Aorta (tissue), 5 donors: ENCODE data around the gene HM13. TPM values are rescaled to one million over a fixed set of nuclear protein-coding genes. Genes with fewer than 3 reads are reported as not detected.
"Not testable (repeated sequence)": the region's sequence is repeated elsewhere in the genome, so short reads cannot be mapped to it uniquely, and the experiment has no call there.

Experiments
- ATAC-seq: fragments of 200-7000 bp; cut with Tn5 transposase; one replicate; pipeline ENCODE4 v1.9.1; 2022; ENCODE audit warnings: moderate library complexity; ENCODE audit not compliant: low FRiP score
- DNase-seq, 2 donors: peaks; one replicate each; pipeline ENCODE4 v3.0.0-alpha.2; 2020
- H3K27ac ChIP-seq, 2 donors: one replicate each; pipeline ENCODE4 v1.5.1; 2013; ENCODE audit warnings: low read length in 2 of 2, mild to moderate bottlenecking in 2 of 2, moderate library complexity in 2 of 2, control low read depth in 1 of 2, inconsistent platforms in 1 of 2, low read depth in 1 of 2
- H3K27me3 ChIP-seq, 2 donors: one replicate each; pipeline ENCODE4 v1.6.1; 2013; ENCODE audit warnings: control low read depth in 1 of 2, low read length in 1 of 2, mild to moderate bottlenecking in 1 of 2, moderate library complexity in 1 of 2; ENCODE audit not compliant: insufficient read depth in 2 of 2, control insufficient read depth in 1 of 2
- H3K36me3 ChIP-seq, 2 donors: one replicate each; pipeline ENCODE4 v1.6.1; 2013; ENCODE audit warnings: control low read depth in 1 of 2, low read length in 1 of 2, mild to moderate bottlenecking in 1 of 2; ENCODE audit not compliant: insufficient read depth in 2 of 2, control insufficient read depth in 1 of 2
- H3K4me1 ChIP-seq, 2 donors: one replicate each; pipeline ENCODE4 v1.6.1; 2013; ENCODE audit warnings: low read length in 2 of 2, control low read depth in 1 of 2, mild to moderate bottlenecking in 1 of 2, moderate library complexity in 1 of 2; ENCODE audit not compliant: insufficient read depth in 2 of 2, control insufficient read depth in 1 of 2
- H3K4me3 ChIP-seq, 2 donors: one replicate each; pipeline ENCODE4 v1.5.1; 2013; ENCODE audit warnings: low read length in 2 of 2, control low read depth in 1 of 2, mild to moderate bottlenecking in 1 of 2
- H3K9me3 ChIP-seq: one replicate; pipeline ENCODE4 v1.6.1; 2013; ENCODE audit warnings: mild to moderate bottlenecking, low read length; ENCODE audit not compliant: control insufficient read depth
- WGBS, 2 donors: extraction: QIAGEN DNeasy Blood & Tissue Kit; methylation state at CpG; one replicate each; pipeline ENCODE4 v1.1.7; 2013; 5-methylcytosine and 5-hydroxymethylcytosine counted together
- intact Hi-C, 2 donors: fragments of 100-400 bp; cut with DNase I; formaldehyde crosslinking; loops; one replicate each; pipeline versions ENCODE4 v1.14.2 to v1.15.0; 2022
- microRNA-seq, 2 donors: library from miRNA; unstranded; fragments of <30 nt; microRNA quantifications; one replicate each; pipeline ENCODE4 v1.2.0, GENCODE V29; 2020
- polyA plus RNA-seq, 2 donors: library from polyadenylated mRNA; stranded (reverse); fragments of 200-250 nt; gene quantifications; one replicate each; pipeline ENCODE4 v1.2.3, GENCODE V29; 2013
- total RNA-seq, 2 donors: library from RNA; stranded (reverse); fragmentation: NEBNext Ultra II Directional; extraction: Animal tissue kit (Norgen Biotek cat#: 25700); gene quantifications; one replicate each; pipeline ENCODE4 v1.2.1, GENCODE V29; 2021
- donor health status: healthy with polysubstance abuse.
- donor health status: Bipolar disorder and iron deficiency.
- donor health status: DM: no; HTN: no; CAD: no.
- donor health status: DM: no; HTN: no; CAD: no.
- donor health status: DM: yes; HTN: yes; CAD: no.

Gene HM13
- total and polyA plus RNA-seq, 4 donors, result 41.8 to 139 (median 122) TPM

- Histone ChIP-seq H3K27ac (peak overlapping the region in 1 of 2 donors; percentile 22), H3K4me3 (no peak overlapping the region), H3K9me3 (no peaks in the 10 kb centered on the region), H3K27me3 (no peaks in the 10 kb centered on the region), H3K4me1 (no peaks in the 10 kb centered on the region), H3K36me3 (no peaks in the 10 kb centered on the region)
- ATAC-seq (peak; percentile 21), DNase-seq (peak; percentile 82 to 87)
- intact Hi-C loops, result no loop called here
- 3 to 7% methylated on average over 40 to 45 of the region's 45 CpGs for WGBS, 2 donors
Observed at GRCh38 chr20:31608251-31608945, 94.2 kb downstream of the HM13 start.

DNA sequence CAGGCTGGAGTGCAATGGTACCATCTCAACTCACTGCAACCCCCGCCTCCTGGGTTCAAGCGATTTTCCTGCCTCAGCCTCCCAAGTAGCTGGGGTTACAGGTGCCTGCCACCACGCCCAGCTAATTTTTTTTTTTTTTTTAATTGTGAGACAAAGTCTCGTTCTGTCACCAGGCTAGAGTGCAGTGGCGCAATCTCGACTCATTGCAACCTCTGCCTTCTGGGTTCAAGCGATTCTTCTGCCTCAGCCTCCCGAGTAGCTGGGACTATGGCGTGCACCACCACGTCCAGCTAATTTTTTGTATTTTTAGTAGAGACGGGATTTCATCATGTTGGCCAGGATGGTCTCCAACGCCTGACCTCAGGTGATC is 98.0 kb downstream of the HM13 start:
- not testable (repeated sequence) for ATAC-seq, DNase-seq, H3K4me1 ChIP-seq, H3K27ac ChIP-seq, H3K9me3 ChIP-seq, H3K27me3 ChIP-seq, H3K4me3 ChIP-seq, H3K36me3 ChIP-seq
- 86 to 87% methylated on average over 12 of the region's 12 CpGs for WGBS, 2 donors
- intact Hi-C loops, result loop anchor here (2.0 kb wide), 2 partner anchors 43 to 49 kb away; no protein-coding TSS in a partner anchor

DNA sequence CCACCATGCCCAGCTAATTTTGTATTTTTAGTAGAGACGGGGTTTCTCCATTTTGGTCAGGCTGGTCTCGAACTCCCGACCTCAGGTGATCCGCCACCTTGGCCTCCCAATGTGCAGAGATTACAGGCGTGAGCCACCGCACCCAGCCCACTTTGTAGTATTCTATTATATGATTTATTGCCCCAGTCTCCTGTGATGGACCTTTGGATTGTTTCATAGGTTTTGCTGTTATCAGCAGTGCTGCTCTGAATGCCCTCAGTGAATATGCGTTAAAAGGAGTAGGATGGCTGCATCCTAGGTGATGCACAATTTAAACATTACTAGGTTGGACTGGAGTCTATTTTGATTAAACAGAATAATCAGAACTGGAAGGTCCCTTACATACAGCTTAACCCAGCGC is 101.2 kb downstream of the HM13 start:
- H3K4me1 ChIP-seq, result no peaks in the 10 kb centered on the region
- no peak for DNase-seq
- no peak overlapping the region for H3K4me3 ChIP-seq
- H3K9me3 ChIP-seq, result no peaks in the 10 kb centered on the region
- H3K27ac ChIP-seq, result no peak overlapping the region
- no peak for ATAC-seq
- intact Hi-C loops, result no loop called here
- 89 to 90% methylated on average over 8 of the region's 8 CpGs for WGBS, 2 donors
- H3K27me3 ChIP-seq, result no peaks in the 10 kb centered on the region
- no peaks in the 10 kb centered on the region for H3K36me3 ChIP-seq

GRCh38 chr20:31617432-31618104 is 103.3 kb downstream of the HM13 start:
- H3K27me3 ChIP-seq, result no peaks in the 10 kb centered on the region
- H3K9me3 ChIP-seq, result no peaks in the 10 kb centered on the region
- no peak overlapping the region for H3K4me3 ChIP-seq
- no peak overlapping the region for H3K27ac ChIP-seq
- no peaks in the 10 kb centered on the region for H3K4me1 ChIP-seq
- 81 to 86% methylated on average over 6 of the region's 6 CpGs for WGBS, 2 donors
- no peak for DNase-seq
- intact Hi-C loops, result no loop called here
- no peak for ATAC-seq
- no peaks in the 10 kb centered on the region for H3K36me3 ChIP-seq

Small RNAs within 50 kb of the gene (microRNA-seq; reads per million reads assigned to microRNA genes)
- gene MIR3193, result 0 reads per million in 2 donors

Other genes starting within 250 kb of the HM13 start
- not detected for gene DEFB116, start 205.9 kb upstream of the HM13 start, total RNA-seq
- gene DEFB116, start 205.9 kb upstream of the HM13 start, polyA plus RNA-seq, result not detected
- not detected for gene DEFB118, start 145.8 kb upstream of the HM13 start, total RNA-seq
- not detected for gene DEFB118, start 145.8 kb upstream of the HM13 start, polyA plus RNA-seq
- gene DEFB119, start 123.9 kb upstream of the HM13 start, total RNA-seq, result not detected
- gene DEFB119, start 123.9 kb upstream of the HM13 start, polyA plus RNA-seq, result not detected
- gene DEFB121, start 108.2 kb upstream of the HM13 start, total RNA-seq, result not detected
- gene DEFB121, start 108.2 kb upstream of the HM13 start, polyA plus RNA-seq, result not detected
- not detected for gene DEFB123, start 73.8 kb upstream of the HM13 start, total RNA-seq
- not detected for gene DEFB123, start 73.8 kb upstream of the HM13 start, polyA plus RNA-seq
- gene DEFB124, start 39.3 kb upstream of the HM13 start, total RNA-seq, result 1 to 10 TPM; 1.6 to 7.6 TPM
- not detected for gene DEFB124, start 39.3 kb upstream of the HM13 start, polyA plus RNA-seq
- 10 to 100 TPM; 13.6 to 13.9 TPM for gene REM1, start 39.2 kb upstream of the HM13 start, total RNA-seq
- 10 to 100 TPM in 1 of 2 donors, 1 to 10 TPM in 1; 2.5 to 12.7 TPM for gene REM1, start 39.2 kb upstream of the HM13 start, polyA plus RNA-seq
- gene ID1, start 90.8 kb downstream of the HM13 start, total RNA-seq, result 100 to 1,000 TPM; 170 to 396 TPM
- gene ID1, start 90.8 kb downstream of the HM13 start, polyA plus RNA-seq, result 100 to 1,000 TPM; 163 to 382 TPM
- gene COX4I2, start 123.5 kb downstream of the HM13 start, total RNA-seq, result 1 to 10 TPM; 5.2 to 9.5 TPM
- gene COX4I2, start 123.5 kb downstream of the HM13 start, polyA plus RNA-seq, result 1 to 10 TPM in 1 of 2 donors, not detected in 1; 2.0 TPM
- gene BCL2L1, start 208.4 kb downstream of the HM13 start, total RNA-seq, result 100 to 1,000 TPM in 1 of 2 donors, 10 to 100 TPM in 1; 69.1 to 107 TPM
- 100 to 1,000 TPM; 103 to 104 TPM for gene BCL2L1, start 208.4 kb downstream of the HM13 start, polyA plus RNA-seq
- gene TPX2, start 224.8 kb downstream of the HM13 start, total RNA-seq, result 1 to 10 TPM in 1 of 2 donors, under 1 TPM in 1; 0.75 to 2.1 TPM
- 1 to 10 TPM; 1.6 to 5.4 TPM for gene TPX2, start 224.8 kb downstream of the HM13 start, polyA plus RNA-seq